Eye (tissue), 1 donor: ENCODE results near the gene SLC38A3.
"Not testable (repeated sequence)": the region's sequence is repeated elsewhere in the genome, so short reads cannot be mapped to it uniquely, and the experiment has no call there.

Source experiments
- DNase-seq: peaks from one replicate; pipeline ENCODE4 v3.0.0-alpha.2; 2015

Gene SLC38A3

GRCh38 chr3:50235716-50236483, 30.8 kb downstream of the SLC38A3 start, which contains the start of gene GNAI2:
GNAI2 (plus strand) TSS chr3:50236204; CDS start chr3:50236336, 132 bp downstream.
- DNase-seq = peak; percentile 99

GRCh38 chr3:50236484-50237132, 31.5 kb downstream of the SLC38A3 start:
- DNase-seq = no peak

GRCh38 chr3:50237133-50237651, 32.1 kb downstream of the SLC38A3 start:
- peak; percentile 67 for DNase-seq

DNA sequence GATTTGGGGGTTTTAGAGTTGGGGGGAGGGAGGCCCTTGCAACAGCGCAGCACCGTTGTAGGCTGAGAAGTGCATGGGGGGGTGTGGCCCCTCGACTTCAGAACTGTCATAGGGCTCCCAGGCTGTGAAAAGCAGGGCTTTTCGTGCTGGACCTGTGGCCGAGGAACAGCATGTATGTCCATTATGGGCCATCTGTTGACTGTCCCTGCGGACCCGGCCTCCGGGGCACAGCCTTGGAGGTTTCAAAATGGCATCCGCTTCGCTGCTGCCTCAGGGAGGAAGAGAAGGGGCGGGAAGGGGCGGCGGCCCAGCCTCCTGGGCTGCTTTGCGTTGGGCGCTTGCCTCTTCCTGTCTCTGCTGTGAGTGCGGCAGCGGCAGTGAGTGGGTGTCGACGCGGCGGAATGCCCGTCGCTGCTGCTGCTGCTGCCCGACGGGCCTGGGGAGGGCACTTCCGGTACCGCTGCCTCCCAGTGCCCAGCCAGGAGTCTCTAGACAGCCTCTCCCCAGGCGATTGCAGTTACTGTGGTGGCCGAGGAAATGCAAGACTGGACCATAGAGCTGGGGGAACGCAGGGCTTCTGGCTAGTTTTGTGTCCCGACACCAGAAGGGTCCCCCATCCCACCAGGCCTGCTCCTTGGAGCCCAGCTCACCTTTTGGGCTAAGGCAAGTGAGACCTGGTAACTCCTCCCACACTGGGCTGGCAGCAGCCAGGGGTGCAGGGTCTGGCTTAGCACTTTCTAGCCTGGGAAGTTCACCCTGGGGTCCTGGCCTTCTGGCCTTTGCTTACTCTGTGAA, 32.9 kb downstream of the SLC38A3 start:
- DNase-seq = peak; percentile 81

GRCh38 chr3:50238549-50239026, 33.5 kb downstream of the SLC38A3 start:
- DNase-seq = no peak

- no peak for DNase-seq
Measured at GRCh38 chr3:50239649-50240048, 34.6 kb downstream of the SLC38A3 start.

GRCh38 chr3:50241163-50241562, 36.1 kb downstream of the SLC38A3 start:
- DNase-seq = peak; percentile 95

DNA sequence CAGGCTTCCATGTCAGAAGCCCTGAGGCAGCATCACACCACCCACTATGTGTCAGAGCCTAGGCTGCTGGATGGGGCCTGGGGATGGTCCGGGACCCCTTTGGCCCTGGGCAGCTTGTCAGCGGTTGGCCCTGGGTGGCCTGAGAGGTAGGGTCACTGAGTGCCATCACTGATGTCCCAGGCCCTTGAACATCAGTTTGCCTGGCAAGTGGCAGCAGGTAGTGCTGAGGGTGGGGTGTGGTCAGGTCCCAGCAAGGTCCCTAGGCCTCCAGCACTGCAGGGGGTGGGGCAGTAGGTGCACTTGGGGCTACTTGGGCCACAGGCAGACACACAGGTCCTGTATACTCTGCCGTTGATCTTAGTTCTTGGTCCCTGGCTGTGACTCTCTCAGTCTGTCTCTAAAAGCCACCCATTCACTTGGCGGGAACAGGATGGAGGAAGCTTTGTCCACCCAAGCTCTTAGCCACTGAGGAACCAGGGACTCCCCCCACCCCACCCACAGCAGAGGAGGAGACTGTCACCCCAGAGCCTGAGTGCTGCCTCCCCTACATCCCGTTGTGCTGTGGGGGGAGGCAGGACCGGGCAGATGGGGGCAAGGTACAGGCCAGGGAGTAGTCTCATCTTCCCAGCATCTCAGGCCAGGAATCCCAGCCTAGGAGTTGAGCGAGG, 36.8 kb downstream of the SLC38A3 start:
- no peak for DNase-seq

- DNase-seq = no peak
Measured at GRCh38 chr3:50242381-50242770, 37.3 kb downstream of the SLC38A3 start.

GRCh38 chr3:50242851-50243542, 37.9 kb downstream of the SLC38A3 start:
- DNase-seq = no peak

- no peak for DNase-seq
Measured at GRCh38 chr3:50243543-50243895, 38.4 kb downstream of the SLC38A3 start.

GRCh38 chr3:50244813-50245212, 39.7 kb downstream of the SLC38A3 start:
- not testable (repeated sequence) for DNase-seq

DNA sequence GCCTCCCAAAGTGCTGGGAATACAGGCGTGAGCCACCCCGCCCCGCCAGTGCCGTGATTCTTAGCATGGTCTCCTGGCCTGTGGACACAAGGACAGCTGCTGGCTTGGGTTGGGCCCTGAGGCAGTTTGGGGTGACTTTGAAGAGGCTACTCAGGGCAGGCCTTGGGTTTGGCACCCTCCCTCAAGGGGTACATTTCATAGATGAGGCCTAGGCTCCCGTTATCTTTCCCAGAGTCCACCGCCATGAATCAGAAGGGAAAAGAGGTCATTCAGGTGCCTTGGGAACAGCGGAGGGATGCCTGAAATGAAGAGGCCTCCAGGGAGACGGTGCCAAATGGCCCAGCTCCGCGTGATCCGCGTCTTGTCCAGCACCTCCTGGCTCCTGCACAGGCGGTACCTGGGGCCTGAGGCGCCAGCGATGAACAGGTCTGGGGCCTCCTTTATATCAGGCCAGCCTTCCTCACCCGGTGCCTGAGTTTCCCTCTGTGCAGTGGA, 40.2 kb downstream of the SLC38A3 start:
- DNase-seq = no peak

- DNase-seq = peak; percentile 98
Measured at GRCh38 chr3:50245831-50246516, 40.9 kb downstream of the SLC38A3 start.

DNA sequence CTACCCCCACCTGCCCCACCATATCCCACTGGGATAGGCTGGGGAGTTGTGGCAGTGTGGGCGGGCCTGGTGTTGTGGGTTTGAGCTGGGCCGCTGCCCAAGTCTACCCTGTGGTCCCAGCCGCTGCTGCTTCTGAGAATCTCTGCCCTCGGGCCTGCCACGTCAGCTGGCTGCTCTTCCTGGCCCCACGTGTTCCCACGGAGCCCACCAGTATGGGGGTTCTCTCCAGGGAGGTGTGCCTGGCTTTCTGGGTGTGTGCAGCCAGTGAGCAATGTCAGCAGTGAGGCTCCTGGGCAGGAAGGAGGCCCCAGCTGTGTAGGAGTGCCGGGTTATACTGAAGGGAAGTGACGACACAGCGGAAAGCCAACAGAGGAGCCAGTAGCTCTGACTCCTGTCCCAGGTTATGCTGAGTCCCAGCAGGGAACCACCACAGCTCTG, 41.5 kb downstream of the SLC38A3 start:
- peak; percentile 77 for DNase-seq

DNA sequence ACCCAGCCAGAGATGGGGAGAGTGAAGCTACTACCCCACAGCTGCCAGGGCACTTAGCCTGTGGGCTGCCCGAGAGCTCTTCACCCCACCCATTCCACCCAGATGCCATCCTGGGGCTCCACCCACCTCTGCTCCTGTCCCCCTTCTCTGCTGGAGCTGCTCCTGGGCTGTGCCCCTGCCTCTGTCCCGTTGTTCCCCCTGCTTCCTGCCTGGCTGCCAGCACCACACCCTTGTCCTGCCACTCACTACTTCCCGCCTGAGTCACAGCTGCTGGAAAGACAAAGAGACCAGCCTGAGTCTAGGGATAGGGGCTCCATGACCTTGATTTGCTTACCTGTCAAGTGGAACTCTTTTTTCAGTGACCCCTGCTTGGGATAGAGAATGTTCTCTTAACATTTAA, 43.3 kb downstream of the SLC38A3 start:
- no peak for DNase-seq

- DNase-seq = no peak
Measured at GRCh38 chr3:50249457-50249856, 44.4 kb downstream of the SLC38A3 start.

- DNase-seq = no peak
Measured at GRCh38 chr3:50250514-50250913, 45.4 kb downstream of the SLC38A3 start.

DNA sequence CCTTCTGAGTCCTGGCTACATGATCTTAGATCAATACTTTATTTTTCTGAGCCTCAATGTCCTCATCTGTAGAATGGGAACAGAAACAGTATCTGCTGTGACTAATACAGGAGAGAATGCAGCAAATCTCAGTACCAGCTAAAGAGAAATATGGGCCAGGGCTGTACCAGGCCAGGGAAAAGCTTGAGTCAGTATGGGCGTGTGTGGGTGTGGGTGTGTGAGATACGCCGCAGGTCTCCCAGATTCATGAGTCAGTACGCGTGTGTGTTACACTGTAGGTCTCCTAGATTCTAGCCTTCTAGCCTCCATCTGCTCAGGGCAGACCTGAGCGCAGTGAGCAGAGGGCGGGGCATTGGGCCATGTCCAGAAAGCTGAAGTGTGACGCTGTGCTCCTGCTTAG, 46.1 kb downstream of the SLC38A3 start:
- no peak for DNase-seq

DNA sequence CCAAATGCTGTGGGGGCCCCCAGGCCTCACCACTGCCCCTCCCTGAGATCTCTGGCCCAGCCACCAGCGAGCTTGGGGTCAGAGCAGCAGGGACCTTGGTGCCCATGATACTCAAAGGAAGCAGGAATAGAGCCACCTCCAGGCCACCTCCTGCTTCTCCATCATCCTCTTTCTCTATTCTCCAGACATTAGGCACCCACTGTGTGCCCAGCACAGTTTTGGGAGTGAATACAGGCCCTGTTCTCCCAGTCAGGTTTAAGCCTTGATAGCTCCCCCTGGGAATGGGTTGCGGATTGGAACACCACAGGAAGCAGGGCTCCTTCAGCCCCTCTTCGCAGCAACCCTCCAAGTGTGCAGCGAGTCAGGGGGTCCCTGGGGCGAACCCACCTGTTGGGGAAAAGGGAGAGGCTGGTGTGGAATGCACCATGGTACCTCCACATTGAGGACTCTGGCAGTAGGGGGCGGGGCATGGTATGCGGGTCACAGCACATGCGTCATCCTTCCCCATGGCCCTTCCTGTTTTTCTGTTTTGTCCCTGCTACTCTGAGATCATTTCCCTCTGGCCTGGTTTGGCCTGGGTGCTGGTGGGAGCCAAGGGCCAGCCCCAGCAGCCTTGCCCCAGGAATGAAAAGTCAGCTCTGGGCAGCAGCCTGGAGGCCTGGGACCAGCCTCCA, 49.6 kb downstream of the SLC38A3 start:
- DNase-seq = no peak

DNA sequence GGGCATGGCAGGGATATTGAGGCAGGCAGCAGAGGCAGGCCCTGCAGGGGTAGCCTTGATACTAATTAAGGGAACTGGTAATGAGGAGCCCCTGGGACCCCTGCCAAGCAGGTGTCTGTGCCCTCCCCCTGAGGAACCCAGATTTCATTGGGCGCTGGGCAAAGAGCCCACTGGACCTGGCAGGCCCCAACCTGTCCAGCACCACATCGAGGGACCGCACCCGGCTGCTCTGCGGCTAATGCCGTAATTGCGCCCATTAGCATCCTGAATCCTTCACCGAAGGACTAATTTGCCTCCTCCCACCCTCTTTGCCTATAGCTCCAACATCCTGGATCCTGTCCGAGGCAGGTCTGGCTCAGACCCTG, 50.2 kb downstream of the SLC38A3 start:
- no peak for DNase-seq
